CD4-positive, alpha-beta T cell treated with Interleukin-17A for 1 hour (primary cell): Measurements from ENCODE around the gene TSPAN15.
"Not testable (repeated sequence)": the region's sequence is repeated elsewhere in the genome, so short reads cannot be mapped to it uniquely, and the experiment has no call there.

ENCODE experiments used
- DNase-seq: peaks from one replicate; pipeline ENCODE4 v3.0.0-alpha.2; 2020

The TSPAN15 gene

GRCh38 chr10:69504576-69505250 lies 53.4 kb downstream of the TSPAN15 start:
- no peak for DNase-seq

DNA sequence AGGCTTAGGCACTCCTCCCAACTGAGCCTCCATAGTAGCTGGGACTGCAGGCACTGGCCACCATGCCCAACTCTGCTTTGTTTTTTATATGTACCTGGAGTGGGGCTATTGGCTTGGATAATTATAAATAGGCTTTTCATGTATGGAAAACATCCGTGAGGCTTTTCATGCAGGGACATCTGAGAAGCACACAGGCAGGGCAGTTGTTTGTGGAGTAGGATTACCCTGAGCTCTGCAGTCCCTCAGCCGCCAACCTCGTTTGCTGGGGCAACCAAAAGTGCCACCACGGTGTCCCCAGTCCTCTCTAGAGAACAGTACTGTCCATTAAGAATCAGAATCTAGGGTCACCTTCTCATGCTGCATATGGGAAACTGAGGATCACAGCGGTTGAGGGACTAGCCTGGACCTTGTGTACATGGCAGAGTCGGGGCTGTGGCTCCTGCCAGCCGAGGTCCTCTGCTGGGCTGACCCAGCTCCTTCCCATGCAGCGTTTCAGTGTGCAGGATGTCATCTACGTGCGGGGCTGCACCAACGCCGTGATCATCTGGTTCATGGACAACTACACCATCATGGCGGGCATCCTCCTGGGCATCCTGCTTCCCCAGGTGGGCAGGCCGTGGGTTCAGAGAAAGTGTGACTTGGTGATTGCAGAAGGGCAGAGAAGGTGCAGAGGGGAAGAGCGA lies 54.5 kb downstream of the TSPAN15 start:
- no peak for DNase-seq

GRCh38 chr10:69506487-69506833 lies 55.2 kb downstream of the TSPAN15 start:
- DNase-seq = no peak

- peak; percentile 54 for DNase-seq
Observed at GRCh38 chr10:69506834-69507713, 55.8 kb downstream of the TSPAN15 start.

DNA sequence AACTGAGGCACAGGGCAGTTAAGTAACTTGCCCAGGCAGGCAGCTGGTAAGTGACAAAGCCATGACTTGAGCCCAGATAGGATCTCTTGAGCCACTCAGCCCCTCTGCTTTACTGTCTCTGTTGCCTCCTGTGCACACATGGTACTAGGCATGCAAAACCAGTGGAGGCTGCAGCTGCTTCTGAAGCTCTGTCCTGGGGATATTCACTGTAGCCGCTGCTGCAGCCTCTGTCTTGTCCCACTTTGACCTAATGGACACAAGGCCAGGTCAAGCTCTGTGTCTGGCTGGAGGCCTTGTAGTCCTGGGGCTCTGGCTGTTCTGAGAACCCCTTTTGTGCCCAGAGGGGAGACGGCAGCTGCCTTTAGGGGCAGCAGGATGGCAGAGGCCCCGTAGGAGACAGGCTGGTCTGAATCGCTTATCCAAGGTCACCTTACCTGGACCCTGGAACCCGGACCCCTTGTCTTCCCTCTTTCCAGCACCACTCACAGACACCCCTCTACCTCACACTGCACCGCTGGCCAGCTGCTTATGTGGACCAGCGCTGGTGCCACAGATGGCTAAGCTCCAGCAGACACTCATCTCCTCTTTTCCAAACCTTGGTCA lies 57.6 kb downstream of the TSPAN15 start:
- DNase-seq = no peak

- DNase-seq = no peak
Observed at GRCh38 chr10:69512901-69513300, 61.6 kb downstream of the TSPAN15 start.

DNA sequence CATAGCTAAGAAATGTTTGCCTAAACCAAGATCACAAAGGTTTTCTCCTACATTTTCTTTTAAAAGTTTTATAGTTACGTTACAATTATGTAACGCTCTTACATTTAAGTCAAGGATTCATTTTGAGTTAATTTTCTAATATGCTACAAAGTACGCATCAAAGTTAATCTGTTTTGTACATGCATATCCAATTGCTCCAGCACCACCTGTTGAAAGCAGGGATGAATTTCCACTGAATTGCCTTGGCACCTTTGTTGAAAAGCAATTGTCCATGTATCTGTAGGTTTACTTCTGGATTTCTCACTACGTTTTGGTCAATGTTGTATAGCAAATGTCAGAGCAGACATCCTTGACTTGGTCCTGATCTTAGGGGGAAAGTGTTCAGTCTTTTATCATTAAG lies 62.4 kb downstream of the TSPAN15 start:
- DNase-seq = no peak

DNA sequence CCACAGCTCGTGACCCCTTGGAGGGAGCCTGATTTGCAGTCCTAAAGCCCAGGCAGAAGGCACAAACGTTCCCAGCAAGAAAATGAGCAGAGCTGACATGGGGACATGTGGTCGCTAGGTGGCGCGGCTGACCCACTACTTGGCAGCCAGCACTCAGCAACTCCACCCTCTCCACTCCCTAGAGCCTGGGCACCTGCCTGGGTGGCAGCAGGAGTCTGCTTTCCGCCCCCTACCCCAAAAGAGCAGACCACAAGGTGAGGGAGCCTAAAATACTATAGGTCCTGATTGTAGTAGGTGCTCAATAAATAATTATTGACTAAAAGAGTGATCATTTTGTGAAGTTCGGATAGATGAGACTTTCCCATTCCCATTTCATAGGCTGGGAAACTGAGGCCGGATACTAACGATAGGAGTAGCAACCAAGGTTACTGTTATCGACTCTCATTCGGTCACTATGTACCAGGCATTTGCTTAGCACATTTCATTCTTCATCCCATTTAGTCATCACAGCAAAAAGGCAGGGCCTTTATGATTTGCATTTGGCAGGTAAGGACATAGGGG lies 64.5 kb downstream of the TSPAN15 start:
- peak; percentile 81 for DNase-seq

- peak; percentile 25 for DNase-seq
Observed at GRCh38 chr10:69516316-69516715, 65.1 kb downstream of the TSPAN15 start.

GRCh38 chr10:69516796-69517195 lies 65.5 kb downstream of the TSPAN15 start:
- no peak for DNase-seq

DNA sequence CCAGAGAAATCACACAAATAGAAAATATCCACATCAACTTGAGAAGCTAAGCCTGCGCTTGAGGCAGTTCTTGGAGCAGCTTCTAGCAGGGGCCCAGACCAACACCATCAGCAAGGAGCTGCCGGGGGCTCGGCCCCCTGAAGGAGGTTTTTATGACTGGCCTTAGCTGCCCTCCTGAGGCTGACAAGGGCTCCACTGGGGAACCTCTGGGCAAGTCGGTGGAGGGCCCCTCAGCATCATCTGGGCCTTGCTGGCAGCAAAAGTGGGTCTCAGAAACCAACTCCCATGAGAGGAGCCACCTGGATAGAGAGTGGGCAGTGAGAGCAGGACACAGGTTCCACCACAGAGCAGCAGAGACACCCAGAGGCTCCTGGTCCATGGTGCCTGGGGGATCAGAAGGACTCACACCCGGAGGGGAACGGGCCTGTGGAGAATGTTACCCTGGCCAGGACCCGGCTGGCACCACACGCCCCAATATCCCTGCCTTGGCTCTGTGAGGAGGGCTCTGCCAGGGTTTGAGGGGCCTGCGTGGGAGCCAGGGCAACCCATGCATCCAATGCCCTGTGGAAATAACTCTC lies 66.1 kb downstream of the TSPAN15 start:
- no peak for DNase-seq

- no peak for DNase-seq
Observed at GRCh38 chr10:69527961-69528360, 76.7 kb downstream of the TSPAN15 start.

GRCh38 chr10:69533658-69534057 lies 82.4 kb downstream of the TSPAN15 start:
- DNase-seq = no peak

GRCh38 chr10:69536521-69536920 lies 85.3 kb downstream of the TSPAN15 start:
- DNase-seq = not testable (repeated sequence)

DNA sequence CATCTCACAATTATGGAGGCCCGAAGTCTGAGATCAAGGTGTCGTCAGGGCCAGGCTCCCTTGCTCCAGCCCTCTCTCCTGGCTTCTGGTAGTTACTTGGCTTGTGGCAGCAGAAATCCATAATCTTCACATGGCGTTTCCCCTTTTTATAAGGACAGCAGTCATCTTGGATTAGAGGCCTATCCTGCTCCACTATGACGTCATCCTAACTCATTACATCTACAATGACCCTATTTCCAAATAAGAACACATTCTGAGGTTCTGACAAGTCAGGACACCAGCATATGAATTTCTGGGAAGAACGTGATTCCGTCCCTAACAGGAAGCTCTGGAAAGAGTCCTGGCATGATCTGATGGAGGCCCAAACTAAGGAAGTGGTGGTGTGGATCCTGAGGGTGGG lies 86.2 kb downstream of the TSPAN15 start:
- no peak for DNase-seq

DNA sequence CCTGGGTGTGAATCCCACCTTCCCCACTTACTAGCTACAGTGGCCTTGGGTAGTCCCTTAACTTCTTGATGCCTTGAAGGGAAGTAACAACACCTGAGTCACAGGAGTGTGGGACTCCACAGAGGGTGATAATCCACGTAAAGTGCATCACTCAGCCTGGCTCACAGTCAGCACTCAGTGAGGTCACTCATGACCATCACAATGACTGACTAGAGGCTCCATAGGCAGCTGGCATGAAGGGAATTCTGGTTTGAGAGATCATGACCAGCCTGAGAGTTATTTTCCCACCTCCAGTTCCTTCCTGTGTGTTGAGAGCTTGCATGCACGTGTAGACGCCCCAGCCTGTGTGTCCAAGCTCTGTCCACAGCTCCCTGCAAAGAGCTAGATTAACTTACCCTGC lies 87.2 kb downstream of the TSPAN15 start:
- DNase-seq = no peak

GRCh38 chr10:69541463-69541862 lies 90.2 kb downstream of the TSPAN15 start:
- DNase-seq = no peak

GRCh38 chr10:69549959-69550358 lies 98.7 kb downstream of the TSPAN15 start:
- no peak for DNase-seq

DNA sequence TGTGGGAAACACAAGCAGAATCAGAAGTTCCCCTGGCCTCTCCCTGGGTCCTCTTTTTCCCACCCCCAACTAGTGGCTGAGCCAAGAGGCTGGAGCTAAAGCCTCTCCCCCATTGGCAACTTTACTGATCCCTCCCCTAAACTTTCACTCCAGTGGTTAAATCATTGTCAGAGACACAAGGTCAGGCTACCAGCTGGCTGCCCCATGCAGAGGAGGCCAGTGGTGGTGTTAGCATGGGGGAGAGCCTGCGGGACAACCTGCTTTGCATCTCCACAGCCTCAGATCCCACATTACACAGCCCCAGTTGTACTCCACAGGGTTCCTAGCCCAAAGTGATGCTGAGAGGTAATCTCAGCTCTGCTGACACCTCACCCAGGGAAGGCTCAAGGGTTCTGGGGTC lies 101.0 kb downstream of the TSPAN15 start:
- DNase-seq = no peak

DNA sequence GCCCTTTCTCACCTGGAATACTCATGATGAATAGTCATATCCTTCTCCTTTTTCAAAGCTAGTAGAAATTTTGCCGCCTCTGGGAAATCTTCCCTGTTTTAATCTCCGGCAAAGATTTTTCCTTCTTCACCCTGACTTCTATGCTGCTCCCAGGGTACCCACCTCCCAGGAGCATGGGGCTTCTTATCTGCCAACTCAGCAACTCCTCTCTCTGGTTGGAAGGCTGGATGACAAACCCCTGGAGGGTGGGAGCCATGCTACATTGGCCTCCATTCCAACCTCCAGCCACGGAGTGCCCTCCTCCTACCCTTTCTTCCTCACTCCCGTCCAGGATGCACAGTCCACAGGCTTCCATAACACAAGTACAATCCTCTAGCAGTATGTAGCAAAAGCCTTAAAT lies 102.1 kb downstream of the TSPAN15 start:
- DNase-seq = no peak

DNA sequence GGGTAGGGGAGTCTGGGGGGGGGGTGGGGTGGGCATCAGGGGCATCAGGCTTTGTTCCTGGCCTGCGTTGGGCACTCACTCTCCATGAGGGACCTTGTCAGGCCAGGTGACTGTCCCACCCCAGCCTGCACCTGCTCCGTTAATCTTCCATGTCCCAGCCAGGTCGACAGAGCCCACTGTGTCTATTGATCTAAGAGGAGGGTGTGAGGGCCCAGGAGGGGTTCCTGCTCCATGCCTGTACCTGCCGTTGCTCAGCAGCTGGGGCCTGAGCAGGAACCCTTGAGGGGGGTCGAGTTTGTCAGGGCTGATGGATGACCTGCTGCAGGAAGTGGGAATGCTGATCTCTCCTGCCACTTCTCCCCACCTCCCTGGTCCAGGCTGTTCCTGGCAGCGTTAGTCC lies 103.3 kb downstream of the TSPAN15 start:
- no peak for DNase-seq
